PFSK-1 (cell line): ENCODE measurements around the gene SLC8A1.

ENCODE experiments used
- FOXP2 ChIP-seq: optimal IDR thresholded peaks from 2 replicates; pipeline ENCODE3; 2011; ENCODE audit warnings: borderline replicate concordance, control low read depth, inconsistent platforms; ENCODE audit not compliant: insufficient read depth; ENCODE audit errors: extremely low read length, extremely low read depth
- POLR2AphosphoS5 ChIP-seq: IDR thresholded peaks from 2 replicates; pipeline ENCODE4 v1.6.1; 2012; ENCODE audit warnings: low read depth, mild to moderate bottlenecking, control low read depth, low read length, moderate library complexity
- SIN3A ChIP-seq: IDR thresholded peaks from 2 replicates; pipeline ENCODE4 v1.6.1; 2012; ENCODE audit warnings: mild to moderate bottlenecking, low read length, moderate library complexity, borderline replicate concordance; ENCODE audit not compliant: insufficient read depth
- TAF1 ChIP-seq: IDR thresholded peaks from 2 replicates; pipeline ENCODE4 v1.6.1; 2012; ENCODE audit warnings: low read length, control low read depth, borderline replicate concordance; ENCODE audit not compliant: insufficient read depth
- TF ChIP-seq, protein P1 (sequence below), 2 experiments: IDR thresholded peaks; 2 replicates each; pipeline versions ENCODE4 v1.6.1 to v1.8.0; 2011 to 2012; ENCODE audit warnings: low read depth in 2 of 2, low read length in 2 of 2, control low read depth in 1 of 2, inconsistent platforms in 1 of 2, mild to moderate bottlenecking in 1 of 2, moderate library complexity in 1 of 2; ENCODE audit not compliant: insufficient read depth in 1 of 2

The SLC8A1 gene

DNA sequence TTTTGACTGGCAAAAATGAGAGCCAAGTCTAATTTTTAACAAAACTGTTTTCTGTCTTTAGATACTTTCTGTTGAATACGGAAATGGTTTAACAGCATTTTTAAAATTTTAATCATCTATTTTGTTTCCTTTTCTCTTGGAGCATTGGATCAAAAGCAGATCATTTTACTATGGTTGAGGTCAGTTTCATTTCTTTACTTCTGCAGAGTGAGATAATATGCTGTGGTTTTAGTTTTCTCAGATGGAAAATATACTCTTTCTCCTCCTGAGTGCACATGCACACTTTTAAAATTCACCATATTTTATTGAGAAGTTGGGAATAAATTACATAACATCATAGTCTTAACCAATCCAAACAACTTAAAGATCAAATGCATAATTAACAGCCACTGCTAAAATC lies 283.3 kb downstream of the SLC8A1 start:
- TF ChIP-seq POLR2AphosphoS5 = no peak
- no peak for TF ChIP-seq SIN3A
- no peak for TF ChIP-seq FOXP2
- TF ChIP-seq TAF1 = no peak
- TF ChIP-seq, protein P1, sequence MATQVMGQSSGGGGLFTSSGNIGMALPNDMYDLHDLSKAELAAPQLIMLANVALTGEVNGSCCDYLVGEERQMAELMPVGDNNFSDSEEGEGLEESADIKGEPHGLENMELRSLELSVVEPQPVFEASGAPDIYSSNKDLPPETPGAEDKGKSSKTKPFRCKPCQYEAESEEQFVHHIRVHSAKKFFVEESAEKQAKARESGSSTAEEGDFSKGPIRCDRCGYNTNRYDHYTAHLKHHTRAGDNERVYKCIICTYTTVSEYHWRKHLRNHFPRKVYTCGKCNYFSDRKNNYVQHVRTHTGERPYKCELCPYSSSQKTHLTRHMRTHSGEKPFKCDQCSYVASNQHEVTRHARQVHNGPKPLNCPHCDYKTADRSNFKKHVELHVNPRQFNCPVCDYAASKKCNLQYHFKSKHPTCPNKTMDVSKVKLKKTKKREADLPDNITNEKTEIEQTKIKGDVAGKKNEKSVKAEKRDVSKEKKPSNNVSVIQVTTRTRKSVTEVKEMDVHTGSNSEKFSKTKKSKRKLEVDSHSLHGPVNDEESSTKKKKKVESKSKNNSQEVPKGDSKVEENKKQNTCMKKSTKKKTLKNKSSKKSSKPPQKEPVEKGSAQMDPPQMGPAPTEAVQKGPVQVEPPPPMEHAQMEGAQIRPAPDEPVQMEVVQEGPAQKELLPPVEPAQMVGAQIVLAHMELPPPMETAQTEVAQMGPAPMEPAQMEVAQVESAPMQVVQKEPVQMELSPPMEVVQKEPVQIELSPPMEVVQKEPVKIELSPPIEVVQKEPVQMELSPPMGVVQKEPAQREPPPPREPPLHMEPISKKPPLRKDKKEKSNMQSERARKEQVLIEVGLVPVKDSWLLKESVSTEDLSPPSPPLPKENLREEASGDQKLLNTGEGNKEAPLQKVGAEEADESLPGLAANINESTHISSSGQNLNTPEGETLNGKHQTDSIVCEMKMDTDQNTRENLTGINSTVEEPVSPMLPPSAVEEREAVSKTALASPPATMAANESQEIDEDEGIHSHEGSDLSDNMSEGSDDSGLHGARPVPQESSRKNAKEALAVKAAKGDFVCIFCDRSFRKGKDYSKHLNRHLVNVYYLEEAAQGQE (IDR thresholded peaks at IDR 0.05; ENCODE audit: insufficient read depth in 1 of 2, low read depth in 2 of 2, low read length in 2 of 2) = no peak

DNA sequence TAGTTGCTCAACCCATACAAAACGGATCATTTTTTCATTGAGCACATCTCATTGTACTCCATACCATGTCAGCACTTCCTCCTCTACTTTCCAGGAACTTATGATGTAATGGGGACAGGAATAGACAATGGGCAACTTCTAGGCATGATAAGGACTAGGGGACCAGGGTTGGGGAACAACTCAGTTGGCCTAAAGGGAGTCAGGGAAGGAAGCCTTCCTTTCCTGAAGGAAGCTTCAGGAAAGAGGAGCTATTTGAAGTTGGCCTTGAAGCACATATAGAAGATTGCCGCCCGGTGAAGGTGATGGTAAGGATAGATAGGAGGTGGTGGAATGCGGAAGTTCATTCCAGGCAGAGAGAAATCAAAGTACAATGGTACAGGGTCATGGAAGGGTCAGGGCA lies 283.9 kb downstream of the SLC8A1 start:
- TF ChIP-seq POLR2AphosphoS5 (no peak), SIN3A (no peak), FOXP2 (no peak), TAF1 (no peak)
- TF ChIP-seq, protein P1 (IDR thresholded peaks at IDR 0.05; ENCODE audit: insufficient read depth in 1 of 2, low read depth in 2 of 2, low read length in 2 of 2) = no peak

DNA sequence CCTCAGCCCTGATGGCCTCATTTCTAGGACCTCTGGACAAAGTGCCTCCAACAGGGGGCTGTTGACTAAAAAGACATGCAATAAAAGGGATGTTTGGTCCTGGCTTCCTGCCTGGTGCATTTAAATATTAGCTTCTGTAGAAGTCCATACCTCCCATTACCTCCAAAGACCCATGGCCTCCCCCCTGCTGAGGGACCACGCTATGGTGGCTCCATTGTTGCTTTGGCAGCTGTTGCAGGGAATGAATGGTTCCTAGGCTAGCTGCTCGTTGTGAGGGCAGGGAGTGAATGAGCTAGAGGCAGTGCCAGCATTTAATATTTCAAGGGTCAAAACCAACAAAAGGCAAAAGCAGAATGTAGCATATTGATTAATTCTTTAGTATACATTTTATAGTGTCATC lies 285.9 kb downstream of the SLC8A1 start:
- TF ChIP-seq, protein P1 (IDR thresholded peaks at IDR 0.05; ENCODE audit: insufficient read depth in 1 of 2, low read depth in 2 of 2, low read length in 2 of 2) = no peak
- no peak for TF ChIP-seq FOXP2
- no peak for TF ChIP-seq TAF1
- TF ChIP-seq SIN3A = no peak
- TF ChIP-seq POLR2AphosphoS5 = no peak

DNA sequence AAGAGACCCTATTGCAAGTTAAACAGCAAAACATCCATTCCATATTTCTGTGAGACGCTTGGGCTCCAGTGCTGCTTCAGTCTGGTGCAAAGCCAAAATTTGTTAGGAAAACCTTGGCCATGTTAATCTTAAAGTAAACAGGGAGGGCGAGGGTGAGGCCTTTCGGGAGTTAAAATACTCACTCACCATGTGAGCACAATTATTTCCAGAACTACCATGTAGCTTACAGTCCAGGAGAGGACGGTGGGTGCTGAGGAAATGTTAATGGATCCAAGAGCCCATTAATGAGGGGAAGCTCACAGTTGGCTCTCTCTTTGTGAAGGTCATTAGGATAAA lies 286.4 kb downstream of the SLC8A1 start:
- no peak for TF ChIP-seq POLR2AphosphoS5
- no peak for TF ChIP-seq FOXP2
- TF ChIP-seq TAF1 = no peak
- TF ChIP-seq, protein P1 (IDR thresholded peaks at IDR 0.05; ENCODE audit: insufficient read depth in 1 of 2, low read depth in 2 of 2, low read length in 2 of 2) = no peak
- no peak for TF ChIP-seq SIN3A

DNA sequence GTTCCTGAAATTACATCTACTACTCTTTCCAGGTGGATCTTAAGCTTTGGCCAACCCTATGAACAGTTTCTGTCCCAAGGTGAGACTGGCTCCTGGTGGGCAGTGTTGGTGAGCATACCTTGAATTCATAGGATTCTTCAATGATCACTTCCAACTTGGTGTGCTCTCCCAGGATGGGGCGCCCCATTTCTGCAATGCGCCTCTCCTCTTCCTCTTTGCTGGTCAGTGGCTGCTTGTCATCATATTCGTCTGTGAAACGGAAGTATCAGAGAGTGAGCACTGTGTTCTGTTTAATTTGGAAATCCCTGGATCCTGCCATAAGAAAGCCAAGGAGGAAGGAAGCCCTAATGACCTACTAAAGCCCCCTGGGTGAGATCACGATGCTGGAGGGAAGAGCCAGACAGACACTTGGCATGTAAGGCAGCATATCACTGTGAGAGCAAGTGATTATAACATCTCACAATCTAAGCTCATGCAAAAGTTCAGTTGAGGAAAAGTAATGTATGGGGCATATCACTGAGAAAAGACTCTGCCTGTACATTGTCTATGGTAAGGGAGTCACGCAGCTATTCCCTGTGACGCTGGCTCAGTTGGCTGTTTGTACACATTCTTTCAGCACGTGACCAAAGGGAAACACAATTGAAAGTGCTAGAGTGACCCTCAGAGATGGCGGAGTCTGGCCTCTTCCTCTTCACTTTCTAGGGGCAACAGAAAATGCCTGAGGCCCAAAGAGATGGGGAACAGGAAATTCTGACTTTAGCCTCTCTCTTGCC lies 287.0 kb downstream of the SLC8A1 start:
- TF ChIP-seq FOXP2 (no peak), POLR2AphosphoS5 (no peak), SIN3A (no peak), TAF1 (no peak)
- TF ChIP-seq, protein P1 (IDR thresholded peaks at IDR 0.05; ENCODE audit: insufficient read depth in 1 of 2, low read depth in 2 of 2, low read length in 2 of 2) = no peak
